Muscle of back (tissue), 13 donors: ENCODE data around the gene FOSL2. TPM values are rescaled to one million over a fixed set of nuclear protein-coding genes. Genes with fewer than 3 reads are reported as not detected.

ENCODE experiments used
- DNase-seq, 3 donors: peaks; one replicate each; pipeline versions ENCODE4 v3.0.0 to v3.0.0-alpha.2; 2013
- long read RNA-seq, 9 donors: transcript quantifications; one replicate each; lab custom pipeline, GENCODE V29; 2026
- polyA plus RNA-seq, 10 donors: library from polyadenylated mRNA; unstranded; fragments of 120-200 nt; gene quantifications; one replicate each; pipeline ENCODE4 v1.2.1, GENCODE V29; 2013; ENCODE audit not compliant: insufficient read length in 10 of 10

Gene FOSL2
- polyA plus RNA-seq: 10 to 100 TPM; 11.9 to 30.0 (median 15.4) TPM
- long read RNA-seq, donor 1, full-length matches to known transcripts: 6 of 6 reads
- long read RNA-seq, donor 1, partial matches to known transcripts: 0 of 6 reads
- long read RNA-seq, donor 1, other reads (novel, unspliced or antisense): 0 of 6 reads
- long read RNA-seq, donor 2, full-length matches to known transcripts: 2 of 2 reads
- long read RNA-seq, donor 2, partial matches to known transcripts: 0 of 2 reads
- long read RNA-seq, donor 2, other reads (novel, unspliced or antisense): 0 of 2 reads
- long read RNA-seq, donor 3: 0 reads
- long read RNA-seq, donor 4, full-length matches to known transcripts: 5 of 5 reads
- long read RNA-seq, donor 4, partial matches to known transcripts: 0 of 5 reads
- long read RNA-seq, donor 4, other reads (novel, unspliced or antisense): 0 of 5 reads
- long read RNA-seq, donor 5, full-length matches to known transcripts: 4 of 9 reads
- long read RNA-seq, donor 5, partial matches to known transcripts: 5 of 9 reads
- long read RNA-seq, donor 5, other reads (novel, unspliced or antisense): 0 of 9 reads
- long read RNA-seq, donor 6, full-length matches to known transcripts: 3 of 3 reads
- long read RNA-seq, donor 6, partial matches to known transcripts: 0 of 3 reads
- long read RNA-seq, donor 6, other reads (novel, unspliced or antisense): 0 of 3 reads
- long read RNA-seq, donor 7, full-length matches to known transcripts: 5 of 5 reads
- long read RNA-seq, donor 7, partial matches to known transcripts: 0 of 5 reads
- long read RNA-seq, donor 7, other reads (novel, unspliced or antisense): 0 of 5 reads
- long read RNA-seq, donor 8, full-length matches to known transcripts: 7 of 7 reads
- long read RNA-seq, donor 8, partial matches to known transcripts: 0 of 7 reads
- long read RNA-seq, donor 8, other reads (novel, unspliced or antisense): 0 of 7 reads
- long read RNA-seq, donor 9, full-length matches to known transcripts: 1 of 1 reads
- long read RNA-seq, donor 9, partial matches to known transcripts: 0 of 1 reads
- long read RNA-seq, donor 9, other reads (novel, unspliced or antisense): 0 of 1 reads

DNA sequence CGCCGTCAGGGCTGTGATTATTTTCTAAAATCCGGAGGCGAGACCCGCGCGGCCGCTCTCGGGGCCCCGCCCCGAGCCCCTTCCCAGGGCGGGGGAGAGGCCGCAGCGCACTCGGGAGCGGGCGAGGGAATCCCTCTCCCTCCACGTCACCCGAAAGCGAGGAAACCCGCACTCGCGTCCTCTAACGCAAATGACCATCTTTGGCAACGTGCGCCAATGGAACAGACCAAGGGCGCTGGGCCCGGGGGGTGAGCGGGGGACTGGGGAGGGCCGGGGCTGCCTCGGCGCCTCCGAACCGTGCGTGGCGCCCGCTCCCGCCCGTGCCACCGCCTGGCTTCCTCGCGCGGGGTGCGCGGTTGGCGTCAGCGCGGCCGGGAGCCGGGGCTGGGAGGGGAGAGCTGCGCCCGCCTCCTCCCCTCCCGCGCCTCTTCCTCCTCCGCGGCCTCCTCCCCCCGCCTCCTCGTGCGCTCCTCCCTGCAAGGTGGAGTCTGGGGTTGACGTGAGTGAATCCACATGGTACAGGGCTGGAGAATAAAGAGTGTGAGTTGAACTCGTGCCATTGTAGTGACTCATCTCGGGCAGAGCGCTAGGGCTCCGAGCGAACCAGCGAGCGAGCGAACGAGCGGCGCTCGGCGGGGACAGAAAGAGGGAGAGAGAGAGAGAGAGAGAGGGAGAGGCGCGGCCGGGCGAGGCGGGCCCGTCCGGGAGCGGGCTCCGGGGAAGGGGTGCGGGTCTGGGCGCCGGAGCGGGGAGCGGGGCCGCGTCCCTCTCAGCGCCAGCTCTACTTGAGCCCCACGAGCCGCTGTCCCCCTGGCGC is at the start of gene FOSL2:
Gene FOSL2 (plus strand): TSS at position 562 of the 817 bp plus-strand sequence. CDS start 863 bp downstream, outside the sequence.
- peak; percentile 99 to 100 (median 99) for DNase-seq

DNA sequence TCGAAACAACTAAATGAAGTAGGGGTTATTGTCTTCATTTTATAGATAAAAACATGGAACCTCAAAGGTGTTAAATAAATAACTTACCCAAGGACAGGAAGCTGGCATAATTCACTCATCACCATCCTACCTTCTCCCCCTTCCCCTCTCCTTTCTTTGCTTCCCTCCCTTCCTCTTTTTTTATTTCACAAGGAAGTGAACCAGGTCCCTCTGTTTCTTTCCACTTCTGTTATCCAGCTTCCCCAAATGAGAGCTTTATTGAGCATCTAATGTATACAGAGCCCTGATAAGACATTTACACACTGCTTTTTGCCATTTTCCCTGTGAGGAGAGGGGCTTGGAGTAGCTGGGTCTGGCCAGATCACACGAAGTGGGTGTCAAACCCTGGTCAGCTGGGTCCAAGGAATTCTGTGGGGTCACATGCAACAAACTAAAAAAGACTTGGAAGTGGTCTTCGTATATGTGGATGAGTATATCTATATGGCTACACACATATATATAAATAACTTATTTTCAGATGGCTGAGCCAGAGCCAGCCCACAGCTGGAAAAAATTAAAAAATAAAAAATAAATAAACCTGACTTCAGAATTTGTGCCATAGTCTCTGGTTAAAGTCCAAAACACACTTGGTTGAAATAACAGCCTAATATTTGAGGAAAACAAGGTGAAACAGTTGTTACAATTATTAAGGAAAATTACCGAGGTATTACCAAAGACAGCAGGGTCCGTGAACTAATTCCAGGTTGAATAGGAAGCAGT is 49.3 kb upstream of the FOSL2 start:
- DNase-seq: no peak

- DNase-seq: no peak
Observed at GRCh38 chr2:28343971-28344715, 48.5 kb upstream of the FOSL2 start.

DNA sequence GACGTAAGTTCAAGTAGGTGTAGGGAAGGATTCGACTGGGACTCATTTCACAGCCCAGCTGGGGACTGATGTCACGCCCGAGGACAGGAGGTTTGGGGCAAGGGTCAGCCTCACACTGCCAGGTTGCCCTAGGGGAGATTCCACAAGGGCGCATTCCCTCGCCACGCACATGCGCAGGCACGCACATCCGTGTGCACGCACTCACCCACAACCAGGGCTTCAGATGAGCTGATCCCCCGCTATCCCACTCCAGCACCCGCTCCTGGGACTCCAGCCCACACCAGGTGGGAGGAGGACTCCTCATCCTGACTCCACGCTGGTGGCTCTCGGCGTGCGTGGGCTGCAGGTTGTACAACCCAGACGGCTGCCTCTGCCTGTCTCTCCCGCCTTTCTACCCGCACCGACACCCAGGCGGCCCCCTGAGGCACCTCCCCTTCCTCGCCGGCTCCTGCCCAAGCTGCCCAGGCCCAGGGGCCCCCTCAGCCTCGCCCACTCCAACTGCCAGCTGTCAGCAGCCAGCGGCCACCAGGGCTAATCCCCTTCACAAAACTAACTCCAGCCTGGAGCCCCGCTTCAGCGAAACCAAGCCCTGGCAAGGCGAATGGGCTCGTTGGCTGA is 47.8 kb upstream of the FOSL2 start:
- peak in 1 of 3 donors; percentile 34 for DNase-seq

DNA sequence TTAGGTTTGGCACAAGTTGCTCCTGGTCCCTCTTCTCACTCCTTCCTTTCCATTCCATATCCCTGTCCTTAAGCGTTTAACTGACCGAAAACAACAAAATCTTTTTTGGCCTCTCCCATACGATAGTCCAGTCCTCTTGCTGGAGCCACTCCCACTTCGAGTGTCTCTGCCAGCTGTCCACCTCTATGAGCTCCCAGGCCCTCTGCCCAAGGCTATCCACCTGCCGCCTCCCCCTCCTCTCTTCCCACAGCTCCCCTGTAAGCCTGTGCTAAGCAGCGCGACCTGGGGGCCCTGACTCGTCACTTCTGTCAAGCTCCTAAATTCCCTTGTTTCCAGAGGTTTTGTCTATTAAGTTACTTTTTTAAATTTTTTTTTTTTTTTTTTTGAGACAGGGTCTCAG is 47.0 kb upstream of the FOSL2 start:
- peak in 2 of 3 donors; percentile 43 to 46 for DNase-seq

DNA sequence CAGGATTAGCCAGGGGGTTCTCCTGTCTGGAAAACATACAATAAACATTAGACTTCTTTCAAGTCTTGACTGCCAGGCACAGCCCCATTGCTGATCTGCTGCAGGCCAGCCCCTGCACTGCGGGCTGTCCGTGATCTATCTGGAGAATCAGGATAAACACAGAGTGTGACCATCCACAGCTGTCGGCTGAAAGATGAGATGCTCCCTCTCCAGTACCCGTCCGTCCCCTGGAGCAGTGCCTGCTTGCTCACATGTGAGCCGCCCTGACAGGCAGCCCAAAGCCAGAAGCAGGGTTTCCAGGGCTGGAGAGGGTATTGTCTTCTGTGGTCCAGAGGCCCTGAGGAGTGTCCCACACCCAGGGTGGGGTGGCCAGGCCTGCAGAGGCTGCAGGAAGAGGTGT is 46.1 kb upstream of the FOSL2 start:
- DNase-seq: peak; percentile 75 to 81 (median 80)

DNA sequence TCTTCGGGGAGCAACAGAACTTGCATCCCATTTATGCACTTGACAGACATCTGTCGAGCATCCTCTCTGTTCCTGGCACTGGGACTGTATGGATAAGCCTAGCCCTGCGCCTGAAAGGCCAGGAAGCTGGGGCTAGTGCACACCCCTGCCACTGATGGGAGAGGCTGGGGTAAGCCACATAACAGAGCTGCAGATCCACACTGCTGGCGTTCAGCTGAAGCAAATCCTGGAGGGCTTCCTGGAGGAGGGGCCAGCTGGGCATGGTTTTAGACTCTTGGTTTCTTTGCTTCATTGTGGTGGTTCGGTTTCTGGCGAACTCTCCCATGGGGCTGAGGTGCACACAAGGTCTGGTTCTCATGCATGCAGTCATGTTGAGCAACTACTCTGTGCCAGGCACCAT is 45.5 kb upstream of the FOSL2 start:
- DNase-seq: no peak

DNA sequence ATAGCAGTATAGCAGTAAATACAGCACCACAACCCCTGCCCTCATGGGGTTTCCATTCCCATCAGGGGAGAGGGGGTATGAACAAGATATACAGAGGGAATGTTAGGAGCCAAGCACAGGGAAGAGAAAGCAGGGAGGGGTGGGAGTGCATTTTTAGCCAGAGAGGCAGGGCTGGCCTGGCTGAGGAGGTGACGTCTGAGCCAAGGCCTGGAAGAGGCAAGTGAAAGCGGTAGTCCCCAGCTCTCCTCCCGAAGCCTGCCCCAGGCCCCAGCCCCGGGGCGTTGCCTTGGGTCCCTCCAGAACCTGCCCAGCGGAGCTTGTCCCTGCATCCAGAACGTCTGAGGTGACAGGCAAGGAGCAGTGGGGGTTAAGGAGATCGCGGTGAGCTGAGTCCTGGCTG is 45.1 kb upstream of the FOSL2 start:
- no peak for DNase-seq

- no peak for DNase-seq
Observed at GRCh38 chr2:28348149-28348567, 44.5 kb upstream of the FOSL2 start.

DNA sequence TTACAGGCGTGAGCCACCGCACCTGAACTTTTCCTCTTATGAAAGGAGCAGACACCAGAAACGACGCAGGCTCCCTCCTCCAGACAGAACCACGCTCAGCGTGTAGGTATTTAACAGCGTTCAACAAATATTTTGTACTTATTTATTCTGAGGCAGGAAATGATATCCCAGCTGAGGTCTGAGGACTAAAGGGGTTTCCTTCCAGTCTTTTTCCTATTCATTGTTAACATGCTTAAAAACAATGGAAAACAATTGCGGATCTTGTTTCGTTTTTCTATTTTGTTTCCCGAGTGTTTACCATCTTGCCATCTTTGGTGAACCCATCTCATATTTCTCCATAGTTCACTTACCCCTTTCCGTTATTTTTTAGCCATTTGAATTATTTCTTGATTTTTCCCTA is 43.7 kb upstream of the FOSL2 start:
- DNase-seq: no peak

DNA sequence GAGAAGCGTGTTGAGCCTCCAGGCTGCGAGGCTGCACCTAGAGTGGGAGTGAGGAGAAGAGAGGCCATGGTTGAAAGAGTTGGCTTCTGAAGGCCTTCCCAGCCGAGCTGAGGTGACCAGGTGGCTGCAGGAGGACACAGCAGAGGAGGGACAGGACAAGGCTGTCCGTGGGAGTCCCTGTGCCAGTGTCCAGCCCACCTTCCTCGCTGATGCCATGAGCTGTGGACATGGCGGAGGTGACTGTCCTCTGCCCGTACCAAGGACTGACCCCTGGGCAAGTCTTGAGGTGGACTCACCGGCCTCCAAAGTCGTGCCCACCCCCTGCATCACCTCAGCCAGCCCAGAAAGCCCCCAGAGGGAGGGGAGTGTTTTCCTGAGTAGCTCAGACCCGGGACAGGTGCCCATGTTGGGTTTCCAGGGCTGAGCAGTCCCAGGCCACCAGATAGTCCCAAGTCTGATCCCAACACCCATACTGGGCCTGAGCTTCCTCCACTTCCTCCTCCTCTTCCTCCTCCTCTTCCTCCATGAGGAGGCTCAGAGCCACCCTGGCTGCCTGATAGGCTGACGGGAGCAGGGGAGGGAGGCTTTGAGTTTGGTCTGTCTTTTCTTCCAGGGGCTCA is 43.0 kb upstream of the FOSL2 start:
- DNase-seq: no peak

- no peak for DNase-seq
Observed at GRCh38 chr2:28350196-28350595, 42.5 kb upstream of the FOSL2 start.

DNA sequence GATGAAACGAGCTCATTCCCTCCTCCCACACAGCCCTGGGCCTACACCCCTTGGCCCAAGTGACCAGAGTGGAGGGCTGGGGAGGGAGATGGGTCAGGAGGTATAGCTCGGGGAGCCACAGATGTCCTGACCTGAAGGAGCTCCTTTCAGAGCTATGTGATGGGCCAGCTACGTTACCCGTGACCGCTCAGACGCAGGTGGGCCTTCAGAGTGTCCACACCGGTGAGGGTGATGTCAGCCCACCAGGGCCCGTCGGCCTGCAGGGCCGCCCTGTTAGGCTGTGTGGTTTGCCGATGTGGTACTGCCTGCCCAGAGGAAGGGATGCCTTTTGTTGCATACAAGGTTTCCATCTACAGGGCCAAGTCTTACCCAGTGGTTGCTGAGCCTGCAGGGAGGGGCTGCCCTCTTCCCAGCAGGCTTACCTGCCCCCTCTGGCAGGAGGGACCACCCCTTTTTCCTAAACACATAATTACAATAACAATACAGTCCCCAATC is 41.8 kb upstream of the FOSL2 start:
- DNase-seq: no peak

DNA sequence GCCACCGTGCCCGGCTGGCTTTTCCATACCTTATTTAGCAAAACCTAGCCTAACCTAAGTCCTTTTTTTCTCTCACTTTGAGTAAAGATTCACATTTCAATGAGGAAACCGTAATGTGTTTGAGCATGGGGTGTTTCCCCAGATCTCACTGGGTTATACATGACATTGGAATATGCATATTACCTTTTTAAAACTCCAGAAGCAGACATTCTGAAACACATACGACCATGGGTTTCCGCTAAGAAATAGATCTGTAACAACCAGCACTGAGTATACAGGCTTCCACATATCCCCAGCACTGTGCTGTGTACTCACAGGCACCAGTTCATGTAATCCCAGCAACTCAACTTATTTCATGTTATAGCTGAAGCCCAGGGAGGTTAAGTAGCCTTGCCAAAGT is 41.0 kb upstream of the FOSL2 start:
- no peak for DNase-seq

DNA sequence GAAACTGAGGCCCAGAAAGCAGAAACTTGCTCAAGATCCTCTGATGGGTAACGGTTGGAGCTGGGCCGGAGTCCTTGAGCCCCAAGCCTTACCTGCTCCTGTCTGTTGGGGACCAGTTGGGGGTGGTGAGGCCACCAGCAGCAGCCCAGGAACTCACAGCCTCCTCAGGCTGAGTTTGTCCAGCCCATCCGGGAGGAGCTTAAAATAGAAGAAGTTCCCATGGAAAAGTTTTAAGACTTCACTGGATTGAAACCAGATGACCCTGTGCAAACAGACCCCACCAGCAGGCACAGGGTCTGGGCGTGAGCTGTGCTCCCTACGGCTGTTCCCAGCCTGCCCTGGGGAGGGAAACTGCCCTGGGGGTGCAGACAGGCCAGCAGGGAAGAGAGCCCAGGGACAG is 40.6 kb upstream of the FOSL2 start:
- DNase-seq: peak in 1 of 3 donors; percentile 62

DNA sequence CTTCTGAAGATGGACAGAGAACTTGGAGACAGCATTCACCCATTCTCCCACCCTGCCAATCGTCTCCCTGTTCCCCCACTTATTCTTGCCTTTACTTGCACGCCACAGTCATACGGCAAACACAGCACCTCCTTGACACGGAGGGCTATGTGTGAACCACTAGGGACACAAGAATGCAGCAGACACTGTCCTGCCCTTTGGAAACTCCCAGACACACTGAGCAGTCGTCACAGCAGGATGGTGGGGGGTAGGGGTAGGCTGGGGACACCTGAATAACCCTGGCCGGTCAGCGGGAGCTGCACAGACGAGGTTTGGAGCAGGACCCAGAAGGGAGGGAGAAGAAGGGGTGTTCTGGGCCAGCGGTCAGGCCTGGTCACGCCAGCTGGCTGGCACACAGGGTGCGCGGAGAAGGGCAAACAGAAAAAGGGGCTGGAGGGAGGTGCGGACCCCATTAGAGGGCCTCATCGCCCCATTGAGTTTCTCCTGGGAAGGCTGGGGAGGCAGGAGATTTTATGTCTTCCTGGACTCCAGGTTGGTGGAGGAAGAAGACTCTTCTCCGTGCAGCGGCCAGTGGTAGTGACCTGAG is 40.0 kb upstream of the FOSL2 start:
- no peak for DNase-seq

- no peak for DNase-seq
Observed at GRCh38 chr2:28354920-28355520, 37.6 kb upstream of the FOSL2 start.
